Measurements from ENCODE around the gene YY1AP1.
A peak's percentile ranks its signal among the peaks of the same experiment; 100 is the strongest.

Gene YY1AP1

GRCh38 chr1:155648207-155649147 lies 40.1 kb downstream of the YY1AP1 start:
- TF ChIP-seq, protein P1, sequence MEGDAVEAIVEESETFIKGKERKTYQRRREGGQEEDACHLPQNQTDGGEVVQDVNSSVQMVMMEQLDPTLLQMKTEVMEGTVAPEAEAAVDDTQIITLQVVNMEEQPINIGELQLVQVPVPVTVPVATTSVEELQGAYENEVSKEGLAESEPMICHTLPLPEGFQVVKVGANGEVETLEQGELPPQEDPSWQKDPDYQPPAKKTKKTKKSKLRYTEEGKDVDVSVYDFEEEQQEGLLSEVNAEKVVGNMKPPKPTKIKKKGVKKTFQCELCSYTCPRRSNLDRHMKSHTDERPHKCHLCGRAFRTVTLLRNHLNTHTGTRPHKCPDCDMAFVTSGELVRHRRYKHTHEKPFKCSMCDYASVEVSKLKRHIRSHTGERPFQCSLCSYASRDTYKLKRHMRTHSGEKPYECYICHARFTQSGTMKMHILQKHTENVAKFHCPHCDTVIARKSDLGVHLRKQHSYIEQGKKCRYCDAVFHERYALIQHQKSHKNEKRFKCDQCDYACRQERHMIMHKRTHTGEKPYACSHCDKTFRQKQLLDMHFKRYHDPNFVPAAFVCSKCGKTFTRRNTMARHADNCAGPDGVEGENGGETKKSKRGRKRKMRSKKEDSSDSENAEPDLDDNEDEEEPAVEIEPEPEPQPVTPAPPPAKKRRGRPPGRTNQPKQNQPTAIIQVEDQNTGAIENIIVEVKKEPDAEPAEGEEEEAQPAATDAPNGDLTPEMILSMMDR (IDR thresholded peaks at IDR 0.05) = peak; percentile 67; the same call in 1 of the 2 replicates

DNA sequence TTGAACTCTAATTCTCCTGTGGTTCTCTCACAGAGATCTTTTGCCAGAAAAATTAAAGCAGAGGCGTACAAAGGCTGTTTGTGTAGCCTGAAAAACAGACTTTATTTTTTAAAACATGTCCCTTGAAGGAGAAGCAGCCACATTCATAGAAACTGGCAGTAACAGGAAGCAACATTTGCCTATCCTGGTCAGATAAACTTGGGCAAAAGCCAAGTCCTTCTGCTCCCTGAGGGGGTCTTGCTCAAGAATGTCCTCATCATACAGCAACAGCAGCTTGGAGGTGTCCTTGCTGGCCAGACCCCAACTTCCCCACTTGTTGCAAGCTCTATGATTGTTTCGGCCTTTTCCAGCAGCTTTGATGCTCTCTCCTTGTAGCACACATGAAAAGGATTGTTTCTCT lies 42.3 kb downstream of the YY1AP1 start:
- TF ChIP-seq, protein P1 (IDR thresholded peaks at IDR 0.05) = no peak

- TF ChIP-seq, protein P1 (IDR thresholded peaks at IDR 0.05) = no peak
These were observed 42.9 kb downstream of the YY1AP1 start for GRCh38 chr1:155645648-155646047.

GRCh38 chr1:155645034-155645598 lies 43.5 kb downstream of the YY1AP1 start:
- TF ChIP-seq, protein P1 (IDR thresholded peaks at IDR 0.05) = no peak

DNA sequence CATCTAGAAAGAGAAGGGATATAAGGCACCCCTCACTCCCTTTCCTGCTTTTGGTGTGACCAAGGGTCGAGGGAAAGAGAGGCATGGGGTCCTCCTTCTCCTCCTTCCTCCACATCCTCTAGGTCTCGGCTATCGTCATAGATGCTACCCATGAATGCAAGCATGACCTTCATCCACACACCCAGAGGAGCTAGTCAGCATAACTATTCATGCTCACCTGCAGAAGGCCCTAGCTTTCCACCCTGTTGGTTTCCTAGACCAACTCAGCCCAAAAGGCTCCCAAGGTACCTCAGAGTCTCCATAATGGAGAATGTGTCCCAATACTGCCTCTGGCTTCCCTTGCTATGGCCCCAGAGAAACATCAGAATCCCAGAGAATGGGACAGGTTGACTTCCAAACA lies 45.3 kb downstream of the YY1AP1 start:
- TF ChIP-seq, protein P1 (IDR thresholded peaks at IDR 0.05) = no peak

DNA sequence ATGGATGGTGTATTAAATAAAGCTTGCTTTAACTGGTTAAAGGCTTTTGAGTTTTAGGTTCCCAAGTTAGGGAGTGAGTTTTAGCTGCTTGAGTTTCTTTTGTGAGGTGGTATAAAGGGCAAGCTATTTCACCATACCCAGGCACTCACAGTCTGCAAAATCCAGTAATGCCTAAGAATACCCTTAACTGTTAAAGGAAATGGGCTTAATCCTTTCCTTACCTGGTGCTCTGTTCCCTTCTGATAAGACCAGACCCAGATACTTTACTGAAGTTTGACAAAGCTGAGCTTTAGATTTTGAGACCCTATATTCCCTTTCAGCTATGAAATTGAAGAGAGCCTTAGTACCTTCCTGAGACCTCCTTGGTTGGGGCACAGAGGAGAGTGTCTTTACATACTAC lies 48.2 kb downstream of the YY1AP1 start:
- TF ChIP-seq, protein P1 (IDR thresholded peaks at IDR 0.05) = no peak

DNA sequence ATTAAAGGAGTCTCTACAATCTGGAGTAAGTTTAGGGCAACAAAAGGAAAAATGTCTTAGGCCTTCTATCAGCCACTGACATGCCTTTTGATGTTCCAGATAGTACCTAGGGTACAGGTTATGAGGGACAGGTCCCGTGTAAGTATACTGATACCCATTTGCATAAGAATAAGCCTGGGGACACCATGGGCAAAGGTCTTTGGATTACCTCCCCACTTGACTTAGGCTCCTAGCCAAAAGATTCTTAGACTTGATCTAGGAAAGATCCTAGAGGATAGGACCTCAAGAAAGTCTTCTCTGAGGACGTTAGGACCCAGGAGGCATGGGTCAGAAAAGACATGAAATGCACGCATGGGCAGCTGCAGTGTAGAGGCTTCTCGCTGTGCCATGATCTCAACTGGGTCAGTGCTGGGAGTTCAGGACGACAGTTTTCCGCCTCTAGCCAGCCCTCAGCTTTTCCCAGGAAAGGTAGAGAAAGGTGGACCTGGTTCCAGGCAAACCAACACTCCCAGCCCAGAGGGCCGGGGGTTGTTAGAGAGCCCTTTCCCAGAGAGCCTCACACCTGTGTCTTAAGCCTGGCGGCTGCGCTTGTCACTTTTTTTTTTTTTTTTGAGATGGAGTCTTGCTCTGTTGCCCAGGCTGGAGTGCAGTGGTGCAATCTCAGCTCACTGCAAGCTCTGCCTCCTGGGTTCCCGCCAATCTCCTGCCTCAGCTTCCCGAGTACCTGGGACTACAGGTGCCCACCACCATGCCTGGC lies 52.0 kb downstream of the YY1AP1 start:
- TF ChIP-seq, protein P1 (IDR thresholded peaks at IDR 0.05) = no peak

Data from LNCAP (cell line).